VCaP (cell line): ENCODE measurements around the gene NEO1.
"Not testable (repeated sequence)": the region's sequence is repeated elsewhere in the genome, so short reads cannot be mapped to it uniquely, and the experiment has no call there.

Experiments
- H3K27ac ChIP-seq: fragments of 450-650 bp; 2 replicates; pipeline ENCODE4 v1.5.1; 2017
- TF ChIP-seq, protein P1 (sequence below): fragments of 450-650 bp; conservative IDR thresholded peaks from 2 replicates; pipeline ENCODE4 v1.5.1; 2017; ENCODE audit warnings: mild to moderate bottlenecking, moderate library complexity

NEO1 gene

DNA sequence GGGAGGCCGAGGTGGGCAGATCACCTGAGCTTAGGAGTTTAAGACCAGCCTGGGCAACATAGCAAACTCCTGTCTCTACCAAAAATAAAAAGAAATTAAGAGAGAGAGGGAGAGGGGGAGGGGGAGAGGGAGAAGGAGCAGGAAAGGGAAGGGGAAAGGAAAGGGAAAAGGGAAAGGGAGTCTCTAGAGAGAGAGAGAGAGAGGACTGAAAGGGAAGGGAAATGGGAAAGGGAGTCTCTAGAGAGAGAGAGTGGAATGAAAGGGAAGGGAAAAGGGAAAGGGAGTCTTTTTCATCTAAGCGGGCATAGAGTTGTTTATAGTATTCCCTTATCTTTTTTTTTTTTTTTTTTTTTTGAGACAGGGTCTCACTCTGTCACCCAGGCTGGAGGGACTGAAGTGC, 148.1 kb downstream of the NEO1 start:
- TF ChIP-seq, protein P1, sequence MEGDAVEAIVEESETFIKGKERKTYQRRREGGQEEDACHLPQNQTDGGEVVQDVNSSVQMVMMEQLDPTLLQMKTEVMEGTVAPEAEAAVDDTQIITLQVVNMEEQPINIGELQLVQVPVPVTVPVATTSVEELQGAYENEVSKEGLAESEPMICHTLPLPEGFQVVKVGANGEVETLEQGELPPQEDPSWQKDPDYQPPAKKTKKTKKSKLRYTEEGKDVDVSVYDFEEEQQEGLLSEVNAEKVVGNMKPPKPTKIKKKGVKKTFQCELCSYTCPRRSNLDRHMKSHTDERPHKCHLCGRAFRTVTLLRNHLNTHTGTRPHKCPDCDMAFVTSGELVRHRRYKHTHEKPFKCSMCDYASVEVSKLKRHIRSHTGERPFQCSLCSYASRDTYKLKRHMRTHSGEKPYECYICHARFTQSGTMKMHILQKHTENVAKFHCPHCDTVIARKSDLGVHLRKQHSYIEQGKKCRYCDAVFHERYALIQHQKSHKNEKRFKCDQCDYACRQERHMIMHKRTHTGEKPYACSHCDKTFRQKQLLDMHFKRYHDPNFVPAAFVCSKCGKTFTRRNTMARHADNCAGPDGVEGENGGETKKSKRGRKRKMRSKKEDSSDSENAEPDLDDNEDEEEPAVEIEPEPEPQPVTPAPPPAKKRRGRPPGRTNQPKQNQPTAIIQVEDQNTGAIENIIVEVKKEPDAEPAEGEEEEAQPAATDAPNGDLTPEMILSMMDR: no peak

DNA sequence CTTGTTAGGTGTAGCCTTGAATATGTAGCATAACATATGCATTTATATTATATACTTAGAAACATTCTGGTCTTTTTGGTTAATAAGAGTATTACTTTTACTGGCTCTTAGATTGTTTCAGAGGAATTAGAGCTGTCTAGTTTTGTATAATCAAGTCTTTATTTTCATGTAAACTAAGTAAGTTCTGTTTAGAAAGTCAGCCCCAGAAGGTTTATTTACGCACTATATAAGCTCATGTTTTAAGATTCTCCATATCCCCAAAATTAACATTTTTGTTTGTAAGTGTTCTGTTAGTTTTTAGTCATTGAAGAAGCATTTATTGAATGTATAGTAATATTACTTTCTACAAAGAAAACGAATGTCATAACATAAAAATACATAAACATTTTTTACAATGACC, 158.4 kb downstream of the NEO1 start:
- TF ChIP-seq, protein P1: no peak
- H3K27ac ChIP-seq: no peak overlapping the region

More for the DNA sequence above, 148.1 kb downstream of the NEO1 start:
- no peak overlapping the region for H3K27ac ChIP-seq

DNA sequence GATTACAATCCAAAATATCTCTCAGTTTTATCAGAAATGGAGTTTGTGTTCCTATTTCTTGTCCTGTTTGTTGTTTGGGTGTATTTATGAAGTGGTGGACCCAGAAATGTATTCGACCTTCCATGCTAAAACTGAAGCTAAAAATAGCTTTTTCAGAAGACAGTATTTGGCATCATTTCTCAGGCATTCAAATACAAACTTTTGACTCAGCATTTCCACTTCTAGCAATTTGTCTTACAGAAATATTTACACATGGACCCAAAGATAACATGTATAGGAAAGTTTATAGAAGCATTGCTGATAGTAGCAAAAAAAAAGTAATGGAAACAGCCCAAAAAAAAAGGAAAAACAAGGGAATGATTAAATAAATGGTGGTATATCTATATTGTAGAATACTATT, 160.2 kb downstream of the NEO1 start:
- H3K27ac ChIP-seq: no peak overlapping the region
- TF ChIP-seq, protein P1: no peak

DNA sequence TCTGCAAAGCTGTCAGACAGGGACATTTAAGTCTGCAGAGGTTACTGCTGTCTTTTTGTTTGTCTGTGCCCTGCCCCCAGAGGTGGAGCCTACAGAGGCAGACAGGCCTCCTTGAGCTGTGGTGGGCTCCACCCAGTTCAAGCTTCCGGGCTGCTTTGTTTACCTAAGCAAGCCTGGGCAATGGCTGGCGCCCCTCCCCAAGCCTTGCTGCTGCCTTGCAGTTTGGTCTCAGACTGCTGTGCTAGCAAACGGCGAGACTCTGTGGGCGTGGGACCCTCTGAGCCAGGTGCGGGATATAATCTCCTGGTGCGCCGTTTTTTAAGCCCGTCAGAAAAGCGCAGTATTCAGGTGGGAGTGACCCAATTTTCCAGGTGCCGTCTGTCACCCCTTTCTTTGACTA, 169.2 kb downstream of the NEO1 start:
- H3K27ac ChIP-seq: not testable (repeated sequence)

DNA sequence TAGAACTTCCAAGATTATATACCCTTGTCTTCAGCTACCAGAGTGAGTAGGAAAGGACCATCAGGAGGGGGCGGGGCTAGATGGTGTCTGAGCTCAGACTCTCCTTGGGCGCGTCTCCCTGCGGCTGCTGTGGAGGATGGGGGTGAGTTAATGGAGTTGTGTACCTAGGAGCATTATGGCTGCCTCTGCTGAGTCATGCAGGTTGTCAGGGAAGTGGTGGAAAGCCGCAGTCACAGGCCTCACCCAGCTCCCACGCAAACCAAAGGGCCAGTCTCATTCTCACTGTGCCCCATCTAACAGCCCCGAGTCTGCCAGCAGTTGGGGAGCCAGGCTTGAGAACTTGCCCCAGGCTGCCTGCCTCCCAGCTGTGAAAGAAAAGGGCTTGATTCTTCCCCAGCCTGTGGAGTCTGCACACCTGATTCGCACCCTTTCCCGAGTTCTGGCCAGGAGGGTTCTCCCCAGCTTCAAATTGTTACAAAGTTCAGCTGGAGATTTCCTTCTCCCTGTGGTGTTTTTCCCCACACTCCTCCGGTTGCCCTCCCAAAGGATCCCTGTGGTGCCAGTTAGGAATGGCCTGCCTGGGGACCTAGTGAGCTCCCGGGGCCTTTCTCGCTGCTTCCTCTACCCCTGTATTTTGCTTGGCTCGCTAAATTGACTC, 173.2 kb downstream of the NEO1 start:
- TF ChIP-seq, protein P1: no peak
- H3K27ac ChIP-seq: no peak overlapping the region

DNA sequence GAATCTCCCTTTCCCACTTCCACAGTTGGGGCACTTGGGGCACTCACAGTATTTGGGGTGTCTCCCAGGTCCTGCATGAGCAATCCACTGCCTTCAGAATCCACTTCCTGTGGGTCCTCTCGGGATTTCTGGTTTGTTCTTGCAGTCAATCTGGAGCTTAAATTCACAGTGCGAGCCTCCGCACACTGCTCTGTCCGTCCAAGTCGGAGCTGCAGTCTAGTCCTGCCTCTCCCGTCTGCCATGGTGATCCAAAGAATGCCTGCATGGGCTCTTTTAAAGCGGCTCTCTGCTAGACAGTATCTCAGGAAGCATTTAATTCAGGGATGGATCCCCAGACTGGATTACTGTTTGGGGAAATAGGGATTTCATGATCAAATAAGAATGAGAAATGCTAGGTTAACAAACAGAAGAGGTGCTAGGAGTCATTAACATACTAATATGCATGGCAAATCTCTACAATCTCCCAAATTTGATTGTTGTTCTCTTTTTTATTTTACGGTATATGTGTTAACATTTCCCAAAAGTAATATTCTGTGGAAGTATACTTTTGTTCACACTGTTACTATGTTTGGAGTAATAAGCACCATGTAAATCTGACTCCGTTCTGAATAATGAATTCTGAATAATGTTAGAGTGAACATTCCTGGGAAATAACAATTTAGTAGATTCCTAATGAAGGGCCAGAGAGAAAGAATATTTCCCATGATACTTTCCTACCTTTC, 174.0 kb downstream of the NEO1 start:
- no peak overlapping the region for H3K27ac ChIP-seq
- TF ChIP-seq, protein P1: no peak

DNA sequence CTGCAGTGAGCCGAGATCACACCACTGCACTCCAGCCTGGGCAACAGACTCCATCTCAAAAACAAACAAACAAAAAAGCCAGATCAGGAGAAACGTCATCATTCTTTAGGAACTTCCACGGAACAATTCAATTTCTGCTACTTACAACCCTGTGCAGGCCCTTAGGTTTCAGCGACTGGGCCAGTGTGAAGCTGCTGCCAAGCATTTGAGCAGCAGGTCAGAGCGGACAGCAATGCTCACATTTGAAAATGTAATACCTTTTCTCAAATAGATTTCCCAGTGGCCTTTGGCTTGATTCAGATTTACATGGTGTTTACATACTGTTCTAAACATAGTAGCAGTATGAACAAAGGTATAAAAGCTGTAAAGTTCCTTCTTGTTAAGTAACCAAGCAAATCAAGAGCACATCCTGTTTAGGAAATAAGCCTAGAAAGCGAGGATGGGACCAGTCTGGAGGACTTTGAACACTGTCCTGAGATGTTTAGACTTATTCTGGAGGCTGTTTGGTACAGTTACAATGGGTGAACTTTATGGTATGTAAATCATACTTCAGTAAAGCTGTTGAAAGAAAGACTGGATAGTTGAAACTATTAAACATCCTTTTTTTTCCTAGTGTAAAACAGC, 175.3 kb downstream of the NEO1 start:
- TF ChIP-seq, protein P1: no peak
- H3K27ac ChIP-seq: 0 out of 2 replicates have a peak overlapping the region, but pooled peaks have one; percentile 5
